Keratinocyte (primary cell): ENCODE data around the gene MREG. TPM values are rescaled to one million over a fixed set of nuclear protein-coding genes. Genes with fewer than 3 reads are reported as not detected.

Experiments
- DNase-seq: peaks from one replicate; pipeline ENCODE4 v3.0.0-alpha.2; 2011; ENCODE audit warnings: low read depth, missing footprints, low spot score
- FAIRE-seq: peaks from 2 replicates; lab custom pipeline; 2011; peaks lifted over from hg19 to GRCh38; lab: Jason Lieb, UNC
- H2AFZ ChIP-seq: 2 replicates; pipeline ENCODE4 v1.6.0; 2012; ENCODE audit warnings: low read length, control low read depth, inconsistent platforms; ENCODE audit not compliant: control insufficient read depth
- H3K27ac ChIP-seq: 2 replicates; pipeline ENCODE4 v1.5.1; 2011; ENCODE audit warnings: low read length; ENCODE audit not compliant: control insufficient read depth, insufficient read depth
- H3K27me3 ChIP-seq: 3 replicates; pipeline ENCODE4 v1.6.0; 2011; ENCODE audit warnings: low read length; ENCODE audit not compliant: control insufficient read depth, insufficient read depth; ENCODE audit errors: extremely low read depth
- H3K36me3 ChIP-seq, 2 experiments: 2 replicates in 1 of 2; 3 replicates in 1 of 2; pipeline ENCODE4 v1.5.1; 2011; ENCODE audit warnings: low read length in 2 of 2, mild to moderate bottlenecking in 1 of 2; ENCODE audit not compliant: control insufficient read depth in 2 of 2, insufficient read depth in 2 of 2; ENCODE audit errors: extremely low read depth in 1 of 2
- H3K4me1 ChIP-seq: 3 replicates; pipeline ENCODE4 v1.5.1; 2011; ENCODE audit warnings: low read length; ENCODE audit not compliant: control insufficient read depth, insufficient read depth; ENCODE audit errors: extremely low read depth
- H3K4me2 ChIP-seq: 3 replicates; pipeline ENCODE4 v1.6.0; 2011; ENCODE audit warnings: low read depth, low read length; ENCODE audit not compliant: control insufficient read depth, insufficient read depth; ENCODE audit errors: extremely low read depth
- H3K4me3 ChIP-seq, 3 experiments: fragments of 200-600 bp in 1 of 3; sonication (generic) in 1 of 3; 2 replicates in 2 of 3; 3 replicates in 1 of 3; pipeline ENCODE4 v1.5.1; 2011 to 2016; ENCODE audit warnings: low read length in 3 of 3, mild to moderate bottlenecking in 3 of 3, control low read depth in 2 of 3, inconsistent platforms in 1 of 3, low read depth in 1 of 3, mixed read lengths in 1 of 3, mixed run types in 1 of 3, moderate library complexity in 1 of 3; ENCODE audit not compliant: control insufficient read depth in 2 of 3, insufficient read depth in 2 of 3; ENCODE audit errors: extremely low read depth in 1 of 3
- H3K79me2 ChIP-seq: 2 replicates; pipeline ENCODE4 v1.6.0; 2012; ENCODE audit warnings: low read length; ENCODE audit not compliant: control insufficient read depth, insufficient read depth
- H3K9ac ChIP-seq: 3 replicates; pipeline ENCODE4 v1.6.0; 2011; ENCODE audit warnings: low read length; ENCODE audit not compliant: control insufficient read depth, insufficient read depth; ENCODE audit errors: extremely low read depth
- H3K9me1 ChIP-seq: 3 replicates; pipeline ENCODE4 v1.6.0; 2011; ENCODE audit warnings: low read length; ENCODE audit not compliant: control insufficient read depth, insufficient read depth; ENCODE audit errors: extremely low read depth
- H3K9me3 ChIP-seq: 2 replicates; pipeline ENCODE4 v1.5.1; 2012; ENCODE audit warnings: low read depth, low read length; ENCODE audit not compliant: control insufficient read depth
- H4K20me1 ChIP-seq: 3 replicates; pipeline ENCODE4 v1.6.0; 2011; ENCODE audit warnings: low read length; ENCODE audit not compliant: control insufficient read depth, insufficient read depth; ENCODE audit errors: extremely low read depth
- EZH2 ChIP-seq: IDR thresholded peaks from one replicate; pipeline ENCODE4 v1.6.1; 2012; ENCODE audit warnings: inconsistent platforms, mild to moderate bottlenecking, low read length, moderate library complexity
- dilution Hi-C: fragments of 300-500 bp; cut with MboI; formaldehyde crosslinking; loops from one replicate; pipeline ENCODE4 v1.7.0; 2020; ENCODE audit warnings: low sequenced_read_pairs; ENCODE audit not compliant: extremely low pct_ligation_motif_present
- polyA plus RNA-seq, 5 experiments: library from polyadenylated mRNA; depleted of rRNA in 3 of 5; stranded (reverse) in 3 of 5; stranded (forward) in 1 of 5; unstranded in 1 of 5; fragments of >200 nt; gene quantifications; 1 replicate in 1 of 5; 2 replicates in 3 of 5; 3 replicates in 1 of 5; pipeline versions ENCODE4 v1.2.1 to v1.2.3, GENCODE V29; 2011 to 2012; ENCODE audit warnings: missing spikeins in 2 of 5, low read depth in 1 of 5, low replicate concordance in 1 of 5
- TF ChIP-seq, protein P1 (sequence below), 3 experiments: IDR thresholded peaks in 1 of 3; conservative IDR thresholded peaks in 1 of 3; optimal IDR thresholded peaks in 1 of 3; 2 replicates in 2 of 3; 3 replicates in 1 of 3; pipeline versions ENCODE3 to v1.5.1; 2011; ENCODE audit warnings: low read length in 3 of 3, mild to moderate bottlenecking in 3 of 3, moderate library complexity in 2 of 3, control low read depth in 1 of 3, inconsistent platforms in 1 of 3; ENCODE audit not compliant: insufficient read depth in 2 of 3; ENCODE audit errors: extremely low read depth in 1 of 3

MREG gene
- polyA plus RNA-seq, 1 donor (not counting 4 experiments of a cell fraction or from before 2014, with no cell fraction given), result 32.9 TPM

- dilution Hi-C loops, result no loop called here
- FAIRE-seq, result no peak
These were observed 2.5 kb upstream of the MREG start for GRCh38 chr2:216015722-216016464.

GRCh38 chr2:216014986-216015385 lies 1.6 kb upstream of the MREG start:
- H3K9ac ChIP-seq, result no peak overlapping the region
- H3K79me2 ChIP-seq, result peaks cover 25% of the 10 kb centered on the region
- H3K27me3 ChIP-seq, result no peaks in the 10 kb centered on the region
- peaks cover 18% of the 10 kb centered on the region for H3K4me1 ChIP-seq
- dilution Hi-C loops, result no loop called here
- no peak for TF ChIP-seq EZH2
- TF ChIP-seq, protein P1, sequence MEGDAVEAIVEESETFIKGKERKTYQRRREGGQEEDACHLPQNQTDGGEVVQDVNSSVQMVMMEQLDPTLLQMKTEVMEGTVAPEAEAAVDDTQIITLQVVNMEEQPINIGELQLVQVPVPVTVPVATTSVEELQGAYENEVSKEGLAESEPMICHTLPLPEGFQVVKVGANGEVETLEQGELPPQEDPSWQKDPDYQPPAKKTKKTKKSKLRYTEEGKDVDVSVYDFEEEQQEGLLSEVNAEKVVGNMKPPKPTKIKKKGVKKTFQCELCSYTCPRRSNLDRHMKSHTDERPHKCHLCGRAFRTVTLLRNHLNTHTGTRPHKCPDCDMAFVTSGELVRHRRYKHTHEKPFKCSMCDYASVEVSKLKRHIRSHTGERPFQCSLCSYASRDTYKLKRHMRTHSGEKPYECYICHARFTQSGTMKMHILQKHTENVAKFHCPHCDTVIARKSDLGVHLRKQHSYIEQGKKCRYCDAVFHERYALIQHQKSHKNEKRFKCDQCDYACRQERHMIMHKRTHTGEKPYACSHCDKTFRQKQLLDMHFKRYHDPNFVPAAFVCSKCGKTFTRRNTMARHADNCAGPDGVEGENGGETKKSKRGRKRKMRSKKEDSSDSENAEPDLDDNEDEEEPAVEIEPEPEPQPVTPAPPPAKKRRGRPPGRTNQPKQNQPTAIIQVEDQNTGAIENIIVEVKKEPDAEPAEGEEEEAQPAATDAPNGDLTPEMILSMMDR (optimal IDR thresholded peaks at IDR 0.05 in 1 of 3, IDR thresholded peaks at IDR 0.05 in 1 of 3, conservative IDR thresholded peaks at IDR 0.05 in 1 of 3; ENCODE audit: extremely low read depth in 1 of 3, insufficient read depth in 2 of 3, low read length in 3 of 3), result no peak
- no peak overlapping the region for H2AFZ ChIP-seq
- DNase-seq (no peak), FAIRE-seq (no peak)
- no peaks in the 10 kb centered on the region for H3K9me1 ChIP-seq
- no peak overlapping the region for H3K4me2 ChIP-seq
- H3K36me3 ChIP-seq, result no peaks in the 10 kb centered on the region
- H3K9me3 ChIP-seq, result no peaks in the 10 kb centered on the region
- H4K20me1 ChIP-seq, result no peaks in the 10 kb centered on the region
- no peak overlapping the region for H3K4me3 ChIP-seq
- no peak overlapping the region for H3K27ac ChIP-seq

More at GRCh38 chr2:216015722-216016464, 2.5 kb upstream of the MREG start:
- Histone ChIP-seq H3K79me2 (peaks cover 18% of the 10 kb centered on the region), H3K9me1 (no peaks in the 10 kb centered on the region), H4K20me1 (no peaks in the 10 kb centered on the region), H3K36me3 (no peaks in the 10 kb centered on the region), H3K9me3 (no peaks in the 10 kb centered on the region), H3K4me2 (no peak overlapping the region), H2AFZ (no peak overlapping the region), H3K4me1 (peaks cover 18% of the 10 kb centered on the region), H3K27ac (no peak overlapping the region), H3K4me3 (no peak overlapping the region), H3K27me3 (no peaks in the 10 kb centered on the region), H3K9ac (no peak overlapping the region)
- TF ChIP-seq, protein P1 (optimal IDR thresholded peaks at IDR 0.05 in 1 of 3, IDR thresholded peaks at IDR 0.05 in 1 of 3, conservative IDR thresholded peaks at IDR 0.05 in 1 of 3; ENCODE audit: extremely low read depth in 1 of 3, insufficient read depth in 2 of 3, low read length in 3 of 3), result no peak
- TF ChIP-seq EZH2, result no peak
- no peak for DNase-seq
